Calu3 (cell line): ENCODE measurements around the gene SULF2. TPM values are rescaled to one million over a fixed set of nuclear protein-coding genes. Genes with fewer than 3 reads are reported as not detected.

Source experiments
- BruUV-seq: library from RNA; stranded (reverse); fragments of 400-500 nt; replicated peaks from 2 replicates; lab custom pipeline; 2021; lab: Mats Ljungman, UMichigan
- CTCF ChIA-PET: fragments of 300-600 bp; sonication (Branson Sonifier 250); formaldehyde crosslinking; loops from one replicate; lab custom pipeline; 2022; ENCODE audit warnings: antibody characterized with exemption; lab: Charles Lee
- DNase-seq: peaks from one replicate; pipeline ENCODE4 v3.0.0; 2022
- H3K27ac Mint-ChIP-seq: one replicate; pipeline ENCODE4 v1.8.0; 2022; ENCODE audit warnings: mixed read lengths; ENCODE audit not compliant: unreplicated experiment
- H3K27me3 Mint-ChIP-seq: one replicate; pipeline ENCODE4 v1.8.0; 2022; ENCODE audit warnings: mixed read lengths; ENCODE audit not compliant: unreplicated experiment
- H3K36me3 Mint-ChIP-seq: one replicate; pipeline ENCODE4 v1.8.0; 2022; ENCODE audit warnings: mild to moderate bottlenecking, moderate library complexity, mixed read lengths; ENCODE audit not compliant: insufficient read depth, unreplicated experiment
- H3K4me1 Mint-ChIP-seq: one replicate; pipeline ENCODE4 v1.8.0; 2022; ENCODE audit warnings: mild to moderate bottlenecking, low read depth, mixed read lengths; ENCODE audit not compliant: unreplicated experiment
- H3K4me3 Mint-ChIP-seq: one replicate; pipeline ENCODE4 v1.8.0; 2022; ENCODE audit warnings: mild to moderate bottlenecking, low read depth, moderate library complexity, mixed read lengths; ENCODE audit not compliant: unreplicated experiment
- H3K9me3 Mint-ChIP-seq: one replicate; pipeline ENCODE4 v1.8.0; 2022; ENCODE audit warnings: low read depth, mixed read lengths; ENCODE audit not compliant: unreplicated experiment
- CTCF ChIP-seq: fragments of 200-600 bp; IDR thresholded peaks from one replicate; pipeline ENCODE4 v1.8.0; 2022; ENCODE audit warnings: antibody characterized with exemption; ENCODE audit not compliant: unreplicated experiment
- intact Hi-C: fragments of 100-400 bp; cut with micrococcal nuclease; formaldehyde crosslinking; loops from one replicate; pipeline ENCODE4 v1.10.0; 2022; ENCODE audit not compliant: unreplicated experiment
- total RNA-seq: library from RNA; stranded (reverse); gene quantifications from 2 replicates; pipeline ENCODE4 v1.2.3, GENCODE V29; 2022

SULF2 gene
- total RNA-seq, 1 experiment from 2014 or later: 112 TPM

GRCh38 chr20:47706345-47706744 is 78.9 kb downstream of the SULF2 start:
- intact Hi-C loops: no loop called here
- Mint-ChIP-seq H3K27me3 (no peaks in the 10 kb centered on the region), H3K36me3 (peaks cover 6% of the 10 kb centered on the region), H3K9me3 (no peaks in the 10 kb centered on the region), H3K4me1 (peaks cover 20% of the 10 kb centered on the region), H3K27ac (no peak overlapping the region), H3K4me3 (no peak overlapping the region)
- no peak for TF ChIP-seq CTCF
- no peak for DNase-seq
- CTCF ChIA-PET: no interaction called here
- no TSS peak for BruUV-seq

GRCh38 chr20:47705497-47705856 is 79.8 kb downstream of the SULF2 start:
- no peaks in the 10 kb centered on the region for H3K27me3 Mint-ChIP-seq
- no peak for DNase-seq
- TF ChIP-seq CTCF: no peak
- no peaks in the 10 kb centered on the region for H3K9me3 Mint-ChIP-seq
- intact Hi-C loops: no loop called here
- no peak overlapping the region for H3K27ac Mint-ChIP-seq
- H3K4me1 Mint-ChIP-seq: peaks cover 13% of the 10 kb centered on the region
- no TSS peak for BruUV-seq
- H3K4me3 Mint-ChIP-seq: no peak overlapping the region
- CTCF ChIA-PET: interaction anchor here (0.6 to 0.7 kb wide), 2 partner anchors 39 to 451 kb away, joined by 5 read pairs; no protein-coding TSS in a partner anchor
- peaks cover 6% of the 10 kb centered on the region for H3K36me3 Mint-ChIP-seq

- DNase-seq: no peak
- H3K36me3 Mint-ChIP-seq: peaks cover 6% of the 10 kb centered on the region
- H3K27me3 Mint-ChIP-seq: no peaks in the 10 kb centered on the region
- CTCF ChIA-PET: interaction anchor here (0.6 to 0.7 kb wide), 3 partner anchors 40 to 451 kb away, joined by 5 to 14 read pairs (median 5); no protein-coding TSS in a partner anchor
- H3K27ac Mint-ChIP-seq: no peak overlapping the region
- no peak for TF ChIP-seq CTCF
- BruUV-seq: no TSS peak
- intact Hi-C loops: no loop called here
- no peaks in the 10 kb centered on the region for H3K9me3 Mint-ChIP-seq
- peaks cover 13% of the 10 kb centered on the region for H3K4me1 Mint-ChIP-seq
- H3K4me3 Mint-ChIP-seq: no peak overlapping the region
These were observed 80.4 kb downstream of the SULF2 start for GRCh38 chr20:47704746-47705496.

- TF ChIP-seq CTCF: no peak
- CTCF ChIA-PET: interaction anchor here (0.5 to 0.6 kb wide), 2 partner anchors 74 to 1506 kb away, joined by 3 to 4 read pairs; no protein-coding TSS in a partner anchor
- Mint-ChIP-seq H3K36me3 (peaks cover 6% of the 10 kb centered on the region), H3K9me3 (no peaks in the 10 kb centered on the region), H3K4me1 (peaks cover 13% of the 10 kb centered on the region), H3K27me3 (no peaks in the 10 kb centered on the region), H3K4me3 (no peak overlapping the region), H3K27ac (no peak overlapping the region)
- no peak for DNase-seq
- BruUV-seq: no TSS peak
- intact Hi-C loops: no loop called here
These were observed 81.5 kb downstream of the SULF2 start for GRCh38 chr20:47703748-47704147.
